ENCODE measurements around the gene JOSD1. TPM values are rescaled to one million over a fixed set of nuclear protein-coding genes. Genes with fewer than 3 reads are reported as not detected.

The JOSD1 gene
- polyA plus RNA-seq, 3 donors = 7.1 to 83.5 (median 7.2) TPM

DNA sequence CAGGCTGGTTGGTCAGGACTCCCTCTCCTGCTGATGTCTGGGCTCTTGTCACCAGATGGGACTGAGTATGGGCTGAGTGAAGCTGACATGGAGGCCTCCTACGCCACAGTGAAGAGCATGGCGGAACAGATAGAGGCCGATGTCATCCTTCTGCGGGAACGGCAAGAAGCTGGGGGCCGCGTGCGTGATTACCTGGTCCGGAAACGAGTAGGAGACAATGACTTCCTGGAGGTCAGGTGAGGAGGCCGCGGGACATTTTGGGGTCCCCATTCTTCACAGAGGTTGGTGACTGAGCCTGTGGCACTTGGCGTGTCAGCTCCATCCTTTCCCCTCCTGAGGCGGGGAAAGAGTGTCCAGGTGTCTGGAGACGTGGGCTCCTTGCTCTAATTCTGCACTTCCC is 15.1 kb upstream of the JOSD1 start:
- no peak for DNase-seq
- Mint-ChIP-seq H3K9me3 (no peaks in the 10 kb centered on the region), H3K4me1 (peaks cover 32% of the 10 kb centered on the region), H3K27me3 (ENCODE audit: low read depth in 3 of 3) (no peaks in the 10 kb centered on the region), H3K36me3 (peaks cover 59 to 87% of the 10 kb centered on the region in 2 donors), H3K27ac (peak overlapping the region in 1 of 7 donors; percentile 22), H3K4me3 (no peak overlapping the region)
- H3K9me3 ChIP-seq (replicated peaks in 1 of 2; ENCODE audit: control insufficient read depth in 1 of 2, insufficient read depth in 1 of 2, low read length in 2 of 2) = no peaks in the 10 kb centered on the region
- H3K4me3 ChIP-seq (replicated peaks in 1 of 3; ENCODE audit: low read depth in 2 of 3, low read length in 3 of 3) = no peak overlapping the region
- no peak overlapping the region for H2AFZ ChIP-seq (ENCODE audit: insufficient read depth, low read depth, low read length, poor library complexity, severe bottlenecking)
- WGBS (ENCODE audit: insufficient coverage) = 96% methylated on average over 13 of the region's 15 CpGs
- no peak overlapping the region for H3K4me2 ChIP-seq (replicated peaks; ENCODE audit: extremely low read depth, low read length, poor library complexity, severe bottlenecking)
- H3K79me2 ChIP-seq (ENCODE audit: insufficient read depth, low read length) = peaks cover 59% of the 10 kb centered on the region
- intact Hi-C loops (cut with micrococcal nuclease) = no loop called here
- H3K27me3 ChIP-seq (ENCODE audit: control insufficient read depth in 2 of 2, insufficient read depth in 2 of 2, low read length in 2 of 2) = no peaks in the 10 kb centered on the region
- no peak overlapping the region for H3K9ac ChIP-seq (ENCODE audit: insufficient read depth, low read length, poor library complexity, severe bottlenecking)
- H4K20me1 ChIP-seq (ENCODE audit: insufficient read depth, low read length) = peaks cover 86% of the 10 kb centered on the region
- peaks cover 0 to 10% of the 10 kb centered on the region in 2 donors for H3K4me1 ChIP-seq (ENCODE audit: control insufficient read depth in 1 of 2, insufficient read depth in 2 of 2, low read length in 2 of 2)
- H3K27ac ChIP-seq (ENCODE audit: low read depth in 1 of 2, low read length in 2 of 2) = no peak overlapping the region
- TF ChIP-seq, protein P1, sequence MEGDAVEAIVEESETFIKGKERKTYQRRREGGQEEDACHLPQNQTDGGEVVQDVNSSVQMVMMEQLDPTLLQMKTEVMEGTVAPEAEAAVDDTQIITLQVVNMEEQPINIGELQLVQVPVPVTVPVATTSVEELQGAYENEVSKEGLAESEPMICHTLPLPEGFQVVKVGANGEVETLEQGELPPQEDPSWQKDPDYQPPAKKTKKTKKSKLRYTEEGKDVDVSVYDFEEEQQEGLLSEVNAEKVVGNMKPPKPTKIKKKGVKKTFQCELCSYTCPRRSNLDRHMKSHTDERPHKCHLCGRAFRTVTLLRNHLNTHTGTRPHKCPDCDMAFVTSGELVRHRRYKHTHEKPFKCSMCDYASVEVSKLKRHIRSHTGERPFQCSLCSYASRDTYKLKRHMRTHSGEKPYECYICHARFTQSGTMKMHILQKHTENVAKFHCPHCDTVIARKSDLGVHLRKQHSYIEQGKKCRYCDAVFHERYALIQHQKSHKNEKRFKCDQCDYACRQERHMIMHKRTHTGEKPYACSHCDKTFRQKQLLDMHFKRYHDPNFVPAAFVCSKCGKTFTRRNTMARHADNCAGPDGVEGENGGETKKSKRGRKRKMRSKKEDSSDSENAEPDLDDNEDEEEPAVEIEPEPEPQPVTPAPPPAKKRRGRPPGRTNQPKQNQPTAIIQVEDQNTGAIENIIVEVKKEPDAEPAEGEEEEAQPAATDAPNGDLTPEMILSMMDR (IDR thresholded peaks at IDR 0.05) = no peak
- peaks cover 39 to 75% of the 10 kb centered on the region in 2 donors for H3K36me3 ChIP-seq (replicated peaks in 1 of 2; ENCODE audit: control insufficient read depth in 1 of 2, insufficient read depth in 2 of 2, low read length in 2 of 2)

DNA sequence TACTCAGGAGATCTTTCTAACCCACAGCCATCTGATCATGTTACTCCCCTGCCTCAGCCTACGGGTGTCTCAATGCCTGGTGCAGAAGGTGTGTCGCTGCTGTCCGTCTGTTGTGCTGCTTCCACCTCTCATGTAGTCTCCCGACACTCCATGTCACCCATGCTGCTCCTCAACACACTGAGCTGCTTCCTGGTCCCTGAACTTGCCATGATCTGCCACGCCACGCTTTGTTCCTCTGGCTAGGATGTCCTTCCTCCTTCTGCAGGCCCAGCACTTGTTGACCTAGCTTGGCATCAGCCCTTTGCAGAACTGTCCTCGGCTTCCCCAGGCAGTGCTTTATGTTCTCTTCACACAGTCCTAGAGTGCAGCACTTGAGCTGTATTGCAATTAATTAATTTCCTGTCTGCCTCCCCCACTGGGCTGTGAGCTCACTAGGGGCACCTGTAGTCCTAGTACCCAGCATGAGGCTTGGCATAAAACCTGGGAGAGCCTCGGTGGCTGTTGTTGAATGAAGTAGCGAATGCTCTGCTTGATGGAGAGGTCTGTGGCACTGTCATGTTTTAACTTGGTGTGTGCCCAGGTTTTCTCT is 14.5 kb upstream of the JOSD1 start:
- Histone ChIP-seq H4K20me1 (ENCODE audit: insufficient read depth, low read length) (peaks cover 92% of the 10 kb centered on the region), H3K27me3 (ENCODE audit: control insufficient read depth in 2 of 2, insufficient read depth in 2 of 2, low read length in 2 of 2) (no peaks in the 10 kb centered on the region), H3K79me2 (ENCODE audit: insufficient read depth, low read length) (peaks cover 65% of the 10 kb centered on the region), H3K27ac (ENCODE audit: low read depth in 1 of 2, low read length in 2 of 2) (peak overlapping the region in 1 of 2 donors; percentile 40), H3K9me3 (replicated peaks in 1 of 2; ENCODE audit: control insufficient read depth in 1 of 2, insufficient read depth in 1 of 2, low read length in 2 of 2) (no peaks in the 10 kb centered on the region), H3K9ac (ENCODE audit: insufficient read depth, low read length, poor library complexity, severe bottlenecking) (no peak overlapping the region), H3K4me1 (ENCODE audit: control insufficient read depth in 1 of 2, insufficient read depth in 2 of 2, low read length in 2 of 2) (peaks cover 0 to 10% of the 10 kb centered on the region in 2 donors), H3K4me2 (replicated peaks; ENCODE audit: extremely low read depth, low read length, poor library complexity, severe bottlenecking) (no peak overlapping the region), H3K36me3 (replicated peaks in 1 of 2; ENCODE audit: control insufficient read depth in 1 of 2, insufficient read depth in 2 of 2, low read length in 2 of 2) (peaks cover 34 to 75% of the 10 kb centered on the region in 2 donors), H2AFZ (ENCODE audit: insufficient read depth, low read depth, low read length, poor library complexity, severe bottlenecking) (no peak overlapping the region), H3K4me3 (replicated peaks in 1 of 3; ENCODE audit: low read depth in 2 of 3, low read length in 3 of 3) (no peak overlapping the region)
- TF ChIP-seq, protein P1 (IDR thresholded peaks at IDR 0.05) = no peak
- peaks cover 32% of the 10 kb centered on the region for H3K4me1 Mint-ChIP-seq
- no peaks in the 10 kb centered on the region for H3K9me3 Mint-ChIP-seq
- H3K36me3 Mint-ChIP-seq = peaks cover 60 to 84% of the 10 kb centered on the region in 2 donors
- intact Hi-C loops (cut with micrococcal nuclease) = no loop called here
- H3K27ac Mint-ChIP-seq = peak overlapping the region in 4 of 7 donors; percentile 11 to 31 (median 26)
- 72% methylated on average over 9 of the region's 9 CpGs for WGBS (ENCODE audit: insufficient coverage)
- DNase-seq = no peak
- no peaks in the 10 kb centered on the region for H3K27me3 Mint-ChIP-seq (ENCODE audit: low read depth in 3 of 3)
- H3K4me3 Mint-ChIP-seq = no peak overlapping the region
